WTC11 (cell line): ENCODE data around the gene GTF3C6. TPM values are rescaled to one million over a fixed set of nuclear protein-coding genes. Genes with fewer than 3 reads are reported as not detected.
"Not testable (repeated sequence)": the region's sequence is repeated elsewhere in the genome, so short reads cannot be mapped to it uniquely, and the experiment has no call there.

Source experiments
- ATAC-seq: fragments of 200-7000 bp; cut with Tn5 transposase; 2 replicates; pipeline ENCODE4 v1.10.0; 2021; ENCODE audit warnings: mild to moderate bottlenecking, moderate library complexity
- CTCF ChIA-PET: fragments of 300-600 bp; sonication (Branson Sonifier 250); formaldehyde crosslinking; loops from one replicate; lab custom pipeline; 2021; ENCODE audit warnings: antibody characterized with exemption; lab: Charles Lee
- POLR2A ChIA-PET: fragments of 350-600 bp; sonication (Branson Sonifier 250); formaldehyde crosslinking; loops from one replicate; lab custom pipeline; 2021; ENCODE audit warnings: antibody characterized with exemption; lab: Charles Lee
- DNase-seq: peaks from one replicate; pipeline ENCODE4 v3.0.0; 2021; ENCODE audit warnings: low spot score
- H3K27ac Mint-ChIP-seq: 2 replicates; pipeline ENCODE4 v1.8.0; 2021; ENCODE audit warnings: mixed read lengths
- H3K27me3 Mint-ChIP-seq: 2 replicates; pipeline ENCODE4 v1.8.0; 2021; ENCODE audit warnings: low read depth, mild to moderate bottlenecking, moderate library complexity, mixed read lengths
- H3K36me3 Mint-ChIP-seq: 2 replicates; pipeline ENCODE4 v1.8.0; 2021; ENCODE audit warnings: mixed read lengths
- H3K4me1 Mint-ChIP-seq: 2 replicates; pipeline ENCODE4 v1.8.0; 2022; ENCODE audit warnings: mixed read lengths
- H3K4me3 Mint-ChIP-seq: 2 replicates; pipeline ENCODE4 v1.8.0; 2021; ENCODE audit warnings: mild to moderate bottlenecking, moderate library complexity, mixed read lengths
- H3K9me3 Mint-ChIP-seq: 2 replicates; pipeline ENCODE4 v1.8.0; 2021; ENCODE audit warnings: mixed read lengths
- AR ChIP-seq: fragments of 250-450 bp; sonication (Bioruptor Pico); IDR thresholded peaks from 2 replicates; pipeline ENCODE4 v1.9.0; 2021; ENCODE audit warnings: mild to moderate bottlenecking
- FOXP4 ChIP-seq: sonication (generic); formaldehyde crosslinking; IDR thresholded peaks from 2 replicates; pipeline ENCODE4 v1.8.0; 2022; ENCODE audit warnings: mild to moderate bottlenecking, missing genetic modification reagents
- GRHL2 ChIP-seq: fragments of 250-450 bp; sonication (Bioruptor Pico); IDR thresholded peaks from 2 replicates; pipeline ENCODE4 v1.8.0; 2022; ENCODE audit warnings: mild to moderate bottlenecking, moderate library complexity; ENCODE audit not compliant: insufficient replicate concordance, severe bottlenecking
- HMGXB4 ChIP-seq: sonication (generic); formaldehyde crosslinking; IDR thresholded peaks from 2 replicates; pipeline ENCODE4 v1.8.1; 2023; ENCODE audit warnings: mild to moderate bottlenecking, moderate library complexity, missing genetic modification reagents
- MYBL2 ChIP-seq: sonication (generic); formaldehyde crosslinking; IDR thresholded peaks from 2 replicates; pipeline ENCODE4 v1.8.1; 2023; ENCODE audit warnings: mild to moderate bottlenecking, moderate library complexity, missing genetic modification reagents
- NFATC4 ChIP-seq: fragments of 250-450 bp; sonication (Bioruptor Pico); IDR thresholded peaks from 2 replicates; pipeline ENCODE4 v1.9.0; 2021; ENCODE audit warnings: mild to moderate bottlenecking
- PRRX2 ChIP-seq: fragments of 250-450 bp; sonication (Bioruptor Pico); IDR thresholded peaks from 2 replicates; pipeline ENCODE4 v1.8.0; 2021; ENCODE audit warnings: mild to moderate bottlenecking
- RORB ChIP-seq: fragments of 250-450 bp; sonication (Bioruptor Pico); IDR thresholded peaks from 2 replicates; pipeline ENCODE4 v1.9.0; 2021; ENCODE audit warnings: mild to moderate bottlenecking
- TEAD4 ChIP-seq: sonication (generic); formaldehyde crosslinking; IDR thresholded peaks from 2 replicates; pipeline ENCODE4 v1.8.0; 2022; ENCODE audit warnings: mild to moderate bottlenecking, missing genetic modification reagents
- ZNF121 ChIP-seq: sonication (generic); formaldehyde crosslinking; IDR thresholded peaks from 2 replicates; pipeline ENCODE4 v1.8.0; 2023; ENCODE audit warnings: missing genetic modification reagents
- ZNF138 ChIP-seq: sonication (generic); formaldehyde crosslinking; conservative IDR thresholded peaks from 2 replicates; pipeline ENCODE4 v1.8.1; 2022; ENCODE audit warnings: mild to moderate bottlenecking, moderate library complexity, missing genetic modification reagents
- ZNF219 ChIP-seq: sonication (generic); formaldehyde crosslinking; IDR thresholded peaks from 2 replicates; pipeline ENCODE4 v1.8.0; 2023; ENCODE audit warnings: missing genetic modification reagents, mild to moderate bottlenecking, borderline replicate concordance
- ZNF281 ChIP-seq: sonication (generic); formaldehyde crosslinking; IDR thresholded peaks from 2 replicates; pipeline ENCODE4 v1.8.0; 2023; ENCODE audit warnings: mild to moderate bottlenecking, missing genetic modification reagents
- ZSCAN18 ChIP-seq: fragments of 250-450 bp; sonication (Bioruptor Pico); IDR thresholded peaks from 2 replicates; pipeline ENCODE4 v2.1.2; 2022; ENCODE audit warnings: mild to moderate bottlenecking, moderate library complexity
- total RNA-seq: library from RNA; stranded (reverse); gene quantifications from 3 replicates; pipeline ENCODE4 v1.2.3, GENCODE V29; 2021
- TF ChIP-seq, protein P1 (sequence below): sonication (generic); formaldehyde crosslinking; IDR thresholded peaks from 2 replicates; pipeline ENCODE4 v1.8.1; 2023; ENCODE audit warnings: mild to moderate bottlenecking, missing genetic modification reagents, moderate library complexity
- TF ChIP-seq, protein P2 (sequence below): fragments of 250-450 bp; sonication (Bioruptor Pico); IDR thresholded peaks from 2 replicates; pipeline ENCODE4 v1.9.0; 2021; ENCODE audit warnings: mild to moderate bottlenecking

GTF3C6 gene
- total RNA-seq, 1 experiment from 2014 or later, result 69.0 TPM

DNA sequence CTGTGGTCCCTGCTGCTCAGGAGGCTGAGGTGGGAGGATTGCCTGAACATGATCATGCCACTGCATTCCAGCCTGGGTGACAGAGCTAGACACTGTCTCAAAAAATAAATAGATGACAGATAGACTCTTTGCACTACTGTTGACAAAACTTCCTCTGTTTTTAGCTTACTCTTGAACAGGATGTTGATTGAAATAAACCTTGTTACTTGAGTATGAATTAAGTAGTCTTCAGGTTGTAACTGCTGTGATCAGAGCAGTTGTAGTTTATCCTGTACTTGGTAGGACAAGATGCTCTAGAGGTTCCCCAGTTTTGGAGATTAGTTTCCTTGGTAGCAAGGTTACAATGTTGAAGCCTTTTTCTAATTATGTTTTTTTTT, 1.5 kb downstream of the GTF3C6 start:
- peaks cover 40% of the 10 kb centered on the region for H3K36me3 Mint-ChIP-seq
- ChIA-PET POLR2A (no interaction called here), CTCF (no interaction called here)
- H3K27ac Mint-ChIP-seq, result no peak overlapping the region; the same call in 1 of the 2 replicates
- DNase-seq (no peak), ATAC-seq (no peak)
- TF ChIP-seq RORB (CRISPR knock-in tag), result no peak
- TF ChIP-seq AR, result no peak
- TF ChIP-seq MYBL2 (CRISPR knock-in tag), result no peak
- no peak for TF ChIP-seq GRHL2 (CRISPR knock-in tag)
- no peak for TF ChIP-seq ZNF281 (CRISPR knock-in tag)
- no peak for TF ChIP-seq ZNF121 (CRISPR knock-in tag)
- TF ChIP-seq, protein P1, sequence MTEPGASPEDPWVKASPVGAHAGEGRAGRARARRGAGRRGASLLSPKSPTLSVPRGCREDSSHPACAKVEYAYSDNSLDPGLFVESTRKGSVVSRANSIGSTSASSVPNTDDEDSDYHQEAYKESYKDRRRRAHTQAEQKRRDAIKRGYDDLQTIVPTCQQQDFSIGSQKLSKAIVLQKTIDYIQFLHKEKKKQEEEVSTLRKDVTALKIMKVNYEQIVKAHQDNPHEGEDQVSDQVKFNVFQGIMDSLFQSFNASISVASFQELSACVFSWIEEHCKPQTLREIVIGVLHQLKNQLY, result no peak
- no peak for TF ChIP-seq ZNF219 (CRISPR knock-in tag)
- no peak for TF ChIP-seq FOXP4 (CRISPR knock-in tag)
- no peak for TF ChIP-seq TEAD4 (CRISPR knock-in tag)
- peaks cover 6% of the 10 kb centered on the region for H3K4me1 Mint-ChIP-seq
- no peaks in the 10 kb centered on the region for H3K9me3 Mint-ChIP-seq
- peak overlapping the region; percentile 38 for H3K4me3 Mint-ChIP-seq
- no peaks in the 10 kb centered on the region for H3K27me3 Mint-ChIP-seq

GRCh38 chr6:110962636-110963035, 4.1 kb downstream of the GTF3C6 start:
- ATAC-seq, result not testable (repeated sequence)

GRCh38 chr6:110965629-110966229, 7.2 kb downstream of the GTF3C6 start:
- no peaks in the 10 kb centered on the region for H3K9me3 Mint-ChIP-seq
- peaks cover 68% of the 10 kb centered on the region for H3K36me3 Mint-ChIP-seq
- H3K27ac Mint-ChIP-seq, result no peak overlapping the region
- no peak for ATAC-seq
- CTCF ChIA-PET, result no interaction called here
- H3K4me1 Mint-ChIP-seq, result no peaks in the 10 kb centered on the region
- POLR2A ChIA-PET, result no interaction called here
- DNase-seq, result no peak
- no peak overlapping the region for H3K4me3 Mint-ChIP-seq
- H3K27me3 Mint-ChIP-seq, result no peaks in the 10 kb centered on the region
- no peak for TF ChIP-seq PRRX2
- no peak for TF ChIP-seq ZNF138 (CRISPR knock-in tag)
- TF ChIP-seq NFATC4 (CRISPR knock-in tag), result no peak
- TF ChIP-seq, protein P2, sequence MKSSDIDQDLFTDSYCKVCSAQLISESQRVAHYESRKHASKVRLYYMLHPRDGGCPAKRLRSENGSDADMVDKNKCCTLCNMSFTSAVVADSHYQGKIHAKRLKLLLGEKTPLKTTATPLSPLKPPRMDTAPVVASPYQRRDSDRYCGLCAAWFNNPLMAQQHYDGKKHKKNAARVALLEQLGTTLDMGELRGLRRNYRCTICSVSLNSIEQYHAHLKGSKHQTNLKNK, result no peak
- TF ChIP-seq HMGXB4 (CRISPR knock-in tag), result no peak
- no peak for TF ChIP-seq AR
- no peak for TF ChIP-seq ZSCAN18 (CRISPR knock-in tag)

More at GRCh38 chr6:110962636-110963035, 4.1 kb downstream of the GTF3C6 start:
- H3K4me1 Mint-ChIP-seq, H3K9me3 Mint-ChIP-seq, H3K27me3 Mint-ChIP-seq, POLR2A ChIA-PET, CTCF ChIA-PET, H3K27ac Mint-ChIP-seq, H3K4me3 Mint-ChIP-seq, DNase-seq: not testable (repeated sequence)
- H3K36me3 Mint-ChIP-seq, result peaks cover 64% of the 10 kb centered on the region
